ENCODE measurements around the gene CFAP99. TPM values are rescaled to one million over a fixed set of nuclear protein-coding genes. Genes with fewer than 3 reads are reported as not detected.

The CFAP99 gene
- total RNA-seq, 1 donor from 2014 or later, result not detected

DNA sequence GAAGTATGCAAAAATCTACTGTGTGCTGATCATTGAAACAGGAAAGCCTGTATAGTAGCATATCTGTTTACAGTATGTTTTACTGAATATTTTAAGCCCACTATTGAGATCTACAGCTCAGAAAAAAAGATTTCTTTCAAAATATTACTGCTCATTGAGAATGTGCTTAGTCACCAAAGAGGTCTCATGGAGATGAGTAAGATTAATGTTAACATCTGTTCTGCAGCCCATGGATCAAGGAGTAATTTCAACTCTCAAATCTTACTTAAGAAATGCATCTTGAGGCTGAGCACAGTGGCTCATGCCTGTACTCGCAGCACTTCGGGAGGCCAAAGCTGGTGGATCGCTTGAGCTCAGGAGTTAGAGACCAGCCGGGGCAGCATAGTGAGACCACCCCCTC lies 53.4 kb downstream of the CFAP99 start:
- Mint-ChIP-seq H3K36me3 (ENCODE audit: low read depth) (peaks cover 11% of the 10 kb centered on the region), H3K27ac (ENCODE audit: unreplicated experiment) (no peak overlapping the region), H3K4me3 (ENCODE audit: unreplicated experiment) (no peak overlapping the region), H3K27me3 (ENCODE audit: low read depth) (no peaks in the 10 kb centered on the region), H3K9me3 (ENCODE audit: low read depth) (peaks cover 7% of the 10 kb centered on the region), H3K4me1 (ENCODE audit: low read depth) (peaks cover 41% of the 10 kb centered on the region)
- TF ChIP-seq CTCF (IDR thresholded peaks at IDR 0.05), result no peak
- no peak for DNase-seq (ENCODE audit: low spot score)

DNA sequence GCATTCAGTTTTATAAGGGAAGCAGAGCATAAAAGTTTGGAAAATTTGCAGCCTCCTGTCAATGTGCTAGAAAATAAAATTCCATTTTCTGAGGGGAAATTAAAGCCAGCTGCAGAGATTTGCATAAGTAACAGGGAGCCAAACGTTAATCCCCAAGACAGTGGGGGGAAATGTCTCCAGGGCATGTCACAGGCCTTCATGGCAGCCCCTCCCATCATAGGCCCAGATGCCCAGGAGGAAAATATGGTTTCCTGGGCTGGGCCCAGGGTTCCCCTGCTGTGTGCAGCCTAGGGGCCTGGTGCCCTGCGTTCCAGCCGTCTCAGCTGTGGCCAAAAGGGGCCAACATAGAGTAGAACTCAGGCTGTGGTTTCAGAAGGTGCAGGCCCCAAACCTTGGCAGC lies 59.5 kb downstream of the CFAP99 start:
- H3K4me1 Mint-ChIP-seq (ENCODE audit: low read depth), result peaks cover 57% of the 10 kb centered on the region

GRCh38 chr4:2480649-2481048 lies 61.9 kb downstream of the CFAP99 start:
- no peaks in the 10 kb centered on the region for H3K9me3 Mint-ChIP-seq (ENCODE audit: low read depth)
- peaks cover 68% of the 10 kb centered on the region for H3K4me1 Mint-ChIP-seq (ENCODE audit: low read depth)
- no peak overlapping the region for H3K4me3 Mint-ChIP-seq (ENCODE audit: unreplicated experiment)
- TF ChIP-seq CTCF (IDR thresholded peaks at IDR 0.05), result no peak
- no peak overlapping the region for H3K27ac Mint-ChIP-seq (ENCODE audit: unreplicated experiment)
- H3K27me3 Mint-ChIP-seq (ENCODE audit: low read depth), result no peaks in the 10 kb centered on the region
- no peak for DNase-seq (ENCODE audit: low spot score)
- H3K36me3 Mint-ChIP-seq (ENCODE audit: low read depth), result no peaks in the 10 kb centered on the region

More for the DNA sequence above, 59.5 kb downstream of the CFAP99 start:
- H3K27ac Mint-ChIP-seq (ENCODE audit: unreplicated experiment), result no peak overlapping the region
- no peaks in the 10 kb centered on the region for H3K36me3 Mint-ChIP-seq (ENCODE audit: low read depth)
- H3K9me3 Mint-ChIP-seq (ENCODE audit: low read depth), result no peaks in the 10 kb centered on the region
- no peak for TF ChIP-seq CTCF (IDR thresholded peaks at IDR 0.05)
- no peak overlapping the region for H3K4me3 Mint-ChIP-seq (ENCODE audit: unreplicated experiment)
- no peaks in the 10 kb centered on the region for H3K27me3 Mint-ChIP-seq (ENCODE audit: low read depth)
- no peak for DNase-seq (ENCODE audit: low spot score)

GRCh38 chr4:2482192-2482591 lies 63.4 kb downstream of the CFAP99 start:
- Mint-ChIP-seq H3K4me1 (ENCODE audit: low read depth) (peaks cover 62% of the 10 kb centered on the region), H3K27ac (ENCODE audit: unreplicated experiment) (peak overlapping the region; percentile 60), H3K9me3 (ENCODE audit: low read depth) (no peaks in the 10 kb centered on the region), H3K36me3 (ENCODE audit: low read depth) (no peaks in the 10 kb centered on the region), H3K4me3 (ENCODE audit: unreplicated experiment) (no peak overlapping the region), H3K27me3 (ENCODE audit: low read depth) (no peaks in the 10 kb centered on the region)
- DNase-seq (ENCODE audit: low spot score), result no peak
- TF ChIP-seq CTCF (IDR thresholded peaks at IDR 0.05), result no peak

DNA sequence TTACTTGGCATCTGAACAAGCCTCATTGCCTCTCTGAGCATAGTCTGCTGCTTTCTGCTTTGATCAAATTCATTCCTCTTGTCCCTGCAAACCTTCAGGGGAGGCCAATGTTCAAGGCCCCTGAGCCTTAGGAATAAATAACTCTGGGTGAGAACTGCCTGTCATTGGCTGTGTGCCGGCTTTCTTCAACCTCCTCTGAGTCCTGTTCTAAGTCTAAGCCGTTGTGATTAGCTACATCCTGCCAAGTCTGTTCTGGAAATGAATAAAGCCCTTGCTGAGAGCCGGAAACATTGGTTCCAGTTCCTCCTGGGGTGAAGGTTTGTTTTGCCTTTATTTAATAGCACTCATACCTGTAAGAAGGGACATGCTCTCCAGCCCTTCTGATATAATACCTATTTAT lies 63.9 kb downstream of the CFAP99 start:
- Mint-ChIP-seq H3K4me1 (ENCODE audit: low read depth) (peaks cover 60% of the 10 kb centered on the region), H3K27ac (ENCODE audit: unreplicated experiment) (peak overlapping the region; percentile 60), H3K27me3 (ENCODE audit: low read depth) (no peaks in the 10 kb centered on the region), H3K4me3 (ENCODE audit: unreplicated experiment) (no peak overlapping the region), H3K36me3 (ENCODE audit: low read depth) (no peaks in the 10 kb centered on the region), H3K9me3 (ENCODE audit: low read depth) (no peaks in the 10 kb centered on the region)
- no peak for TF ChIP-seq CTCF (IDR thresholded peaks at IDR 0.05)
- no peak for DNase-seq (ENCODE audit: low spot score)
